DND-41 (cell line): ENCODE data around the gene GM2A.
A peak's percentile ranks its signal among the peaks of the same experiment; 100 is the strongest.

Experiments
- ATAC-seq: fragments of 200-7000 bp; cut with Tn5 transposase; 3 replicates; pipeline ENCODE4 v1.9.1; 2021; ENCODE audit warnings: low read depth; ENCODE audit not compliant: insufficient read depth
- DNase-seq: peaks from one replicate; pipeline ENCODE4 v3.0.0-alpha.2; 2020
- H2AFZ ChIP-seq: 2 replicates; pipeline ENCODE4 v1.6.0; 2012; ENCODE audit warnings: low read depth, low read length
- H3K27ac ChIP-seq: 2 replicates; pipeline ENCODE4 v1.5.1; 2012; ENCODE audit warnings: low read length, inconsistent platforms
- H3K27me3 ChIP-seq: fragments of 200-600 bp; sonication (generic); 2 replicates; pipeline ENCODE4 v1.6.0; 2012; ENCODE audit warnings: low read length, mild to moderate bottlenecking, inconsistent platforms; ENCODE audit not compliant: insufficient read depth, poor library complexity
- H3K36me3 ChIP-seq: 2 replicates; pipeline ENCODE4 v1.5.1; 2012; ENCODE audit warnings: low read length, inconsistent platforms; ENCODE audit not compliant: insufficient read depth
- H3K4me1 ChIP-seq: 2 replicates; pipeline ENCODE4 v1.5.1; 2012; ENCODE audit warnings: mild to moderate bottlenecking, low read length; ENCODE audit not compliant: insufficient read depth
- H3K4me2 ChIP-seq: 2 replicates; pipeline ENCODE4 v1.6.0; 2012; ENCODE audit warnings: mild to moderate bottlenecking, moderate library complexity, low read length, inconsistent platforms; ENCODE audit not compliant: insufficient read depth
- H3K4me3 ChIP-seq, 2 experiments: fragments of 200-600 bp in 1 of 2; shearing (Covaris generic) in 1 of 2; 2 replicates each; pipeline ENCODE4 v1.5.1; 2012 to 2016; ENCODE audit warnings: inconsistent platforms in 2 of 2, low read length in 2 of 2, mild to moderate bottlenecking in 2 of 2, low read depth in 1 of 2, moderate library complexity in 1 of 2
- H3K79me2 ChIP-seq: 2 replicates; pipeline ENCODE4 v1.6.0; 2012; ENCODE audit warnings: low read length, inconsistent platforms; ENCODE audit not compliant: insufficient read depth
- H3K9ac ChIP-seq: 2 replicates; pipeline ENCODE4 v1.6.0; 2012; ENCODE audit warnings: low read depth, mild to moderate bottlenecking, inconsistent platforms, low read length, moderate library complexity
- H3K9me3 ChIP-seq: 2 replicates; pipeline ENCODE4 v1.5.1; 2012; ENCODE audit warnings: low read length, moderate library complexity, mild to moderate bottlenecking, inconsistent platforms; ENCODE audit not compliant: insufficient read depth, severe bottlenecking
- H4K20me1 ChIP-seq: 2 replicates; pipeline ENCODE4 v1.6.0; 2012; ENCODE audit warnings: low read length; ENCODE audit not compliant: insufficient read depth
- CTCF ChIP-seq: IDR thresholded peaks from 2 replicates; pipeline ENCODE4 v1.5.1; 2012; ENCODE audit warnings: borderline replicate concordance, low read length, moderate library complexity, mild to moderate bottlenecking; ENCODE audit not compliant: poor library complexity, severe bottlenecking; ENCODE audit errors: extremely low read depth
- EZH2 ChIP-seq: IDR thresholded peaks from 3 replicates; pipeline ENCODE4 v1.6.1; 2012; ENCODE audit warnings: borderline replicate concordance, low read depth, mild to moderate bottlenecking, moderate library complexity, low read length, inconsistent platforms; ENCODE audit not compliant: severe bottlenecking

GM2A gene

GRCh38 chr5:151228986-151229385, 24.0 kb upstream of the GM2A start:
- no peak overlapping the region for H3K4me2 ChIP-seq
- no peaks in the 10 kb centered on the region for H3K9me3 ChIP-seq
- no peaks in the 10 kb centered on the region for H3K27me3 ChIP-seq
- peaks cover 97% of the 10 kb centered on the region for H3K79me2 ChIP-seq
- peaks cover 4% of the 10 kb centered on the region; the same call in 1 of the 2 replicates for H3K4me1 ChIP-seq
- H3K9ac ChIP-seq, result no peak overlapping the region
- DNase-seq (no peak), ATAC-seq (no peak)
- peaks cover 87% of the 10 kb centered on the region for H3K36me3 ChIP-seq
- peaks cover 62% of the 10 kb centered on the region for H4K20me1 ChIP-seq
- no peak overlapping the region for H2AFZ ChIP-seq
- no peak overlapping the region for H3K27ac ChIP-seq
- TF ChIP-seq CTCF (no peak), EZH2 (no peak)
- no peak overlapping the region for H3K4me3 ChIP-seq

GRCh38 chr5:151230048-151230680, 22.8 kb upstream of the GM2A start:
- peaks cover 74% of the 10 kb centered on the region for H4K20me1 ChIP-seq
- TF ChIP-seq EZH2, result no peak
- no peak for TF ChIP-seq CTCF
- peaks cover 7% of the 10 kb centered on the region; the same call in 1 of the 2 replicates for H3K4me1 ChIP-seq
- no peak overlapping the region for H3K4me2 ChIP-seq
- H3K79me2 ChIP-seq, result peaks cover 98% of the 10 kb centered on the region
- no peaks in the 10 kb centered on the region for H3K9me3 ChIP-seq
- DNase-seq (no peak), ATAC-seq (no peak)
- H3K36me3 ChIP-seq, result peaks cover 88% of the 10 kb centered on the region
- no peaks in the 10 kb centered on the region for H3K27me3 ChIP-seq
- peak overlapping the region; percentile 1; the same call in 1 of the 2 replicates for H3K27ac ChIP-seq
- no peak overlapping the region for H3K4me3 ChIP-seq
- no peak overlapping the region for H3K9ac ChIP-seq
- no peak overlapping the region for H2AFZ ChIP-seq

GRCh38 chr5:151231359-151231758, 21.6 kb upstream of the GM2A start:
- no peaks in the 10 kb centered on the region for H3K27me3 ChIP-seq
- H3K4me1 ChIP-seq, result peaks cover 7% of the 10 kb centered on the region; the same call in 1 of the 2 replicates
- H3K9me3 ChIP-seq, result no peaks in the 10 kb centered on the region
- DNase-seq (no peak), ATAC-seq (no peak)
- no peak overlapping the region for H3K4me2 ChIP-seq
- H3K36me3 ChIP-seq, result peaks cover 90% of the 10 kb centered on the region
- H3K27ac ChIP-seq, result no peak overlapping the region
- no peak overlapping the region for H2AFZ ChIP-seq
- peaks cover 82% of the 10 kb centered on the region for H4K20me1 ChIP-seq
- TF ChIP-seq EZH2, result no peak
- no peak for TF ChIP-seq CTCF
- peaks cover 98% of the 10 kb centered on the region for H3K79me2 ChIP-seq
- no peak overlapping the region for H3K4me3 ChIP-seq
- H3K9ac ChIP-seq, result no peak overlapping the region
